DMS79 treated with DMSO at 0.1 percent for 48 hours (cell line): ENCODE data around the gene METTL25B.
"Not testable (repeated sequence)": the region's sequence is repeated elsewhere in the genome, so short reads cannot be mapped to it uniquely, and the experiment has no call there.

Source experiments
- DNase-seq: peaks from one replicate; lab custom pipeline; 2025; lab: John Stamatoyannopoulos, UW

METTL25B gene

GRCh38 chr1:156748670-156749418 is 20.6 kb downstream of the METTL25B start:
- no peak for DNase-seq

GRCh38 chr1:156749419-156750118 is 21.3 kb downstream of the METTL25B start:
- DNase-seq: no peak

GRCh38 chr1:156750191-156750672 is 22.0 kb downstream of the METTL25B start:
- peak; percentile 46 for DNase-seq

GRCh38 chr1:156750711-156751450 is 22.6 kb downstream of the METTL25B start:
- no peak for DNase-seq

GRCh38 chr1:156751451-156751756 is 23.1 kb downstream of the METTL25B start, which contains the start of gene HDGF:
Gene HDGF (minus strand): TSS chr1:156751675. CDS start chr1:156751429, 246 bp downstream.
- no peak for DNase-seq

GRCh38 chr1:156751757-156752481 is 23.6 kb downstream of the METTL25B start:
- DNase-seq: peak; percentile 74

- DNase-seq: no peak
Measured at GRCh38 chr1:156752843-156753482, 24.7 kb downstream of the METTL25B start.

- peak; percentile 45 for DNase-seq
Measured at GRCh38 chr1:156754219-156754618, 25.9 kb downstream of the METTL25B start.

- DNase-seq: no peak
Measured at GRCh38 chr1:156755527-156755950, 27.3 kb downstream of the METTL25B start.

GRCh38 chr1:156756355-156756754 is 28.1 kb downstream of the METTL25B start:
- no peak for DNase-seq

- not testable (repeated sequence) for DNase-seq
Measured at GRCh38 chr1:156757572-156758253, 29.4 kb downstream of the METTL25B start.

- DNase-seq: no peak
Measured at GRCh38 chr1:156760092-156760795, 32.0 kb downstream of the METTL25B start.

GRCh38 chr1:156760796-156761104 is 32.5 kb downstream of the METTL25B start:
- no peak for DNase-seq

GRCh38 chr1:156765136-156765535 is 36.9 kb downstream of the METTL25B start:
- DNase-seq: not testable (repeated sequence)

- DNase-seq: no peak
Measured at GRCh38 chr1:156765666-156766065, 37.4 kb downstream of the METTL25B start.

- no peak for DNase-seq
Measured at GRCh38 chr1:156766298-156767100, 38.2 kb downstream of the METTL25B start.

- peak; percentile 99 for DNase-seq
Measured at GRCh38 chr1:156767101-156767878, 39.0 kb downstream of the METTL25B start, which contains the start of gene PRCC. Gene PRCC (plus strand): TSS chr1:156767535. CDS start chr1:156767772, 237 bp downstream.

- no peak for DNase-seq
Measured at GRCh38 chr1:156767879-156768604, 39.8 kb downstream of the METTL25B start.
